Ectodermal cell (in vitro differentiated cells): Measurements from ENCODE around the gene GXYLT2.
A peak's percentile ranks its signal among the peaks of the same experiment; 100 is the strongest.
"Not testable (repeated sequence)": the region's sequence is repeated elsewhere in the genome, so short reads cannot be mapped to it uniquely, and the experiment has no call there.

Experiments used
- H3K27ac ChIP-seq: 2 replicates; pipeline ENCODE4 v1.7.0; 2013; ENCODE audit warnings: mild to moderate bottlenecking, low read depth, low read length; ENCODE audit not compliant: insufficient read depth, poor library complexity, severe bottlenecking
- H3K27me3 ChIP-seq: 2 replicates; pipeline ENCODE4 v1.7.0; 2013; ENCODE audit warnings: mild to moderate bottlenecking, low read length; ENCODE audit not compliant: insufficient read depth, control insufficient read depth, poor library complexity, severe bottlenecking
- H3K36me3 ChIP-seq: one replicate; pipeline ENCODE4 v1.7.0; 2013; ENCODE audit warnings: low read length; ENCODE audit not compliant: control insufficient read depth, insufficient read depth
- H3K4me1 ChIP-seq: one replicate; pipeline ENCODE4 v1.7.0; 2013; ENCODE audit warnings: low read length; ENCODE audit not compliant: control insufficient read depth, insufficient read depth
- H3K4me3 ChIP-seq: 2 replicates; pipeline ENCODE4 v1.7.0; 2013; ENCODE audit warnings: low read depth, low read length, control low read depth; ENCODE audit not compliant: insufficient read depth
- H3K9me3 ChIP-seq: 2 replicates; pipeline ENCODE4 v1.7.0; 2013; ENCODE audit warnings: mild to moderate bottlenecking, low read length, moderate library complexity; ENCODE audit not compliant: control insufficient read depth
- WGBS, 2 experiments: methylation state at CpG; one replicate each; pipeline ENCODE4 v1.1.7; 2013; ENCODE audit warnings: missing lambda C conversion rate in 2 of 2; 5-methylcytosine and 5-hydroxymethylcytosine counted together

GXYLT2 gene

GRCh38 chr3:72991522-72991921 is 103.7 kb downstream of the GXYLT2 start:
- Histone ChIP-seq H3K9me3 (no peaks in the 10 kb centered on the region), H3K36me3 (no peaks in the 10 kb centered on the region), H3K4me1 (no peaks in the 10 kb centered on the region), H3K27me3 (no peaks in the 10 kb centered on the region), H3K4me3 (no peak overlapping the region), H3K27ac (no peak overlapping the region)
- 92% methylated on average over 2 of the region's 2 CpGs for WGBS, 2 experiments

GRCh38 chr3:72993391-72993790 is 105.5 kb downstream of the GXYLT2 start:
- Histone ChIP-seq H3K9me3 (no peaks in the 10 kb centered on the region), H3K4me3 (no peak overlapping the region), H3K27me3 (no peaks in the 10 kb centered on the region), H3K27ac (no peak overlapping the region), H3K36me3 (no peaks in the 10 kb centered on the region), H3K4me1 (peaks cover under 1% of the 10 kb centered on the region)
- 86 to 87% methylated on average over 6 of the region's 6 CpGs for WGBS, 2 experiments

GRCh38 chr3:72995337-72995736 is 107.5 kb downstream of the GXYLT2 start:
- Histone ChIP-seq H3K27me3 (no peaks in the 10 kb centered on the region), H3K27ac (no peak overlapping the region), H3K4me3 (no peak overlapping the region), H3K9me3 (no peaks in the 10 kb centered on the region), H3K36me3 (no peaks in the 10 kb centered on the region), H3K4me1 (peaks cover 11% of the 10 kb centered on the region)
- 92 to 94% methylated on average over 9 to 10 of the region's 10 CpGs for WGBS, 2 experiments

GRCh38 chr3:72996121-72996472 is 108.3 kb downstream of the GXYLT2 start:
- Histone ChIP-seq H3K9me3 (no peaks in the 10 kb centered on the region), H3K4me1 (peaks cover 11% of the 10 kb centered on the region), H3K27ac (peak overlapping the region; percentile 94), H3K27me3 (no peaks in the 10 kb centered on the region), H3K36me3 (peaks cover 5% of the 10 kb centered on the region), H3K4me3 (peak overlapping the region; percentile 81)
- WGBS, 2 experiments, result 84 to 85% methylated on average over 20 of the region's 20 CpGs

- Histone ChIP-seq H3K27ac (peak within 1 kb of the TSS; percentile 94), H3K4me3 (peak within 1 kb of the TSS; percentile 81), H3K9me3 (no peaks in the 10 kb centered on the region), H3K4me1 (peaks cover 11% of the 10 kb centered on the region), H3K27me3 (no peaks in the 10 kb centered on the region), H3K36me3 (peaks cover 11% of the 10 kb centered on the region)
- WGBS, 2 experiments, result 1 to 2% methylated on average over 58 to 73 of the region's 75 CpGs
Observed at GRCh38 chr3:72996473-72997333, 108.9 kb downstream of the GXYLT2 start, which contains the start of gene PPP4R2. Gene PPP4R2 (plus strand): TSS chr3:72996811. CDS start chr3:72997038, 227 bp downstream.

GRCh38 chr3:72997421-72997961 is 109.6 kb downstream of the GXYLT2 start:
- peaks cover 11% of the 10 kb centered on the region for H3K4me1 ChIP-seq
- no peaks in the 10 kb centered on the region for H3K27me3 ChIP-seq
- H3K36me3 ChIP-seq, result peaks cover 18% of the 10 kb centered on the region
- WGBS, 2 experiments, result 0 to 1% methylated on average over 16 of the region's 16 CpGs
- H3K4me3 ChIP-seq, result peak overlapping the region; percentile 81
- no peaks in the 10 kb centered on the region for H3K9me3 ChIP-seq
- H3K27ac ChIP-seq, result peak overlapping the region; percentile 94

GRCh38 chr3:72998466-72998865 is 110.6 kb downstream of the GXYLT2 start:
- 52 to 67% methylated on average over 4 of the region's 4 CpGs for WGBS, 2 experiments
- H3K4me1 ChIP-seq, result peaks cover 11% of the 10 kb centered on the region
- H3K27me3 ChIP-seq, result no peaks in the 10 kb centered on the region
- peak overlapping the region; percentile 81 for H3K4me3 ChIP-seq
- no peak overlapping the region for H3K27ac ChIP-seq
- peaks cover 18% of the 10 kb centered on the region for H3K36me3 ChIP-seq
- H3K9me3 ChIP-seq, result no peaks in the 10 kb centered on the region

GRCh38 chr3:72999951-73000350 is 112.1 kb downstream of the GXYLT2 start:
- Histone ChIP-seq H3K27me3 (no peaks in the 10 kb centered on the region), H3K4me1 (peaks cover 11% of the 10 kb centered on the region), H3K9me3 (no peaks in the 10 kb centered on the region), H3K36me3 (peaks cover 18% of the 10 kb centered on the region), H3K27ac (no peak overlapping the region), H3K4me3 (no peak overlapping the region)
- 97% methylated on average over 2 of the region's 2 CpGs for WGBS, 2 experiments

GRCh38 chr3:73003050-73003449 is 115.2 kb downstream of the GXYLT2 start:
- H3K27ac ChIP-seq, H3K9me3 ChIP-seq, H3K27me3 ChIP-seq, H3K4me3 ChIP-seq: not testable (repeated sequence)
- Histone ChIP-seq H3K36me3 (peaks cover 31% of the 10 kb centered on the region), H3K4me1 (peaks cover 11% of the 10 kb centered on the region)
- WGBS, 2 experiments, result 86 to 88% methylated on average over 7 to 8 of the region's 8 CpGs

- Histone ChIP-seq H3K27ac (no peak overlapping the region), H3K36me3 (peaks cover 31% of the 10 kb centered on the region), H3K9me3 (no peaks in the 10 kb centered on the region), H3K4me1 (peaks cover 2% of the 10 kb centered on the region), H3K27me3 (no peaks in the 10 kb centered on the region), H3K4me3 (no peak overlapping the region)
- 90 to 93% methylated on average over 4 of the region's 4 CpGs for WGBS, 2 experiments
Observed at GRCh38 chr3:73004316-73004715, 116.5 kb downstream of the GXYLT2 start.
